Breast epithelium (tissue), 4 donors: ENCODE measurements around the gene STARD10. TPM values are rescaled to one million over a fixed set of nuclear protein-coding genes. Genes with fewer than 3 reads are reported as not detected.
A peak's percentile ranks its signal among the peaks of the same experiment; 100 is the strongest.
"Not testable (repeated sequence)": the region's sequence is repeated elsewhere in the genome, so short reads cannot be mapped to it uniquely, and the experiment has no call there.

Experiments used
- DNase-seq, 2 donors: peaks; one replicate each; pipeline ENCODE4 v3.0.0-alpha.2; 2019; ENCODE audit warnings: low spot score in 2 of 2
- H3K27ac ChIP-seq, 2 donors: fragments of 200-600 bp; sonication (generic) in 1 of 2; one replicate each; pipeline ENCODE4 v1.5.1; 2016 to 2019; ENCODE audit warnings: mild to moderate bottlenecking in 1 of 2
- H3K27me3 ChIP-seq, 2 donors: fragments of 200-600 bp; sonication (generic) in 1 of 2; one replicate each; pipeline versions ENCODE4 v1.5.1 to v1.6.0; 2017 to 2019; ENCODE audit warnings: control low read depth in 1 of 2, mild to moderate bottlenecking in 1 of 2
- H3K36me3 ChIP-seq: fragments of 200-600 bp; one replicate; pipeline ENCODE4 v1.5.1; 2019
- H3K4me1 ChIP-seq, 2 donors: fragments of 200-600 bp; sonication (generic); one replicate each; pipeline ENCODE4 v1.5.1; 2016 to 2019; ENCODE audit warnings: control low read depth in 1 of 2
- H3K4me3 ChIP-seq, 3 donors: fragments of 200-600 bp; sonication (generic); 1 replicate in 2 of 3; 2 replicates in 1 of 3; pipeline ENCODE4 v1.5.1; 2016 to 2019; ENCODE audit warnings: mild to moderate bottlenecking in 3 of 3, moderate library complexity in 2 of 3
- H3K9me3 ChIP-seq, 2 donors: fragments of 200-600 bp; sonication (generic) in 1 of 2; one replicate each; pipeline ENCODE4 v1.5.1; 2016 to 2019; ENCODE audit warnings: control low read depth in 1 of 2
- CTCF ChIP-seq, 3 donors: fragments of 450-650 bp; IDR thresholded peaks; one replicate each; pipeline ENCODE4 v1.5.1; 2016 to 2017; ENCODE audit warnings: antibody characterized with exemption in 3 of 3, mild to moderate bottlenecking in 3 of 3, moderate library complexity in 3 of 3
- POLR2A ChIP-seq: fragments of 450-650 bp; IDR thresholded peaks from one replicate; pipeline ENCODE4 v1.6.1; 2016; ENCODE audit warnings: antibody characterized with exemption, mild to moderate bottlenecking, moderate library complexity
- POLR2AphosphoS5 ChIP-seq, 3 donors: sonication (generic); formaldehyde crosslinking; IDR thresholded peaks; one replicate each; pipeline ENCODE4 v1.6.1; 2017; ENCODE audit warnings: antibody characterized with exemption in 3 of 3
- intact Hi-C: fragments of 100-400 bp; cut with DNase I; formaldehyde crosslinking; loops from one replicate; pipeline ENCODE4 v1.15.1; 2023; ENCODE audit warnings: low total_unique reads
- total RNA-seq, 3 donors: library from RNA; depleted of rRNA; stranded (reverse); fragments of >200 nt; gene quantifications; one replicate each; pipeline ENCODE4 v1.1.0, GENCODE V29; 2016

The STARD10 gene
- total RNA-seq, 3 donors from 2014 or later, result 20.6 to 117 (median 93.7) TPM

DNA sequence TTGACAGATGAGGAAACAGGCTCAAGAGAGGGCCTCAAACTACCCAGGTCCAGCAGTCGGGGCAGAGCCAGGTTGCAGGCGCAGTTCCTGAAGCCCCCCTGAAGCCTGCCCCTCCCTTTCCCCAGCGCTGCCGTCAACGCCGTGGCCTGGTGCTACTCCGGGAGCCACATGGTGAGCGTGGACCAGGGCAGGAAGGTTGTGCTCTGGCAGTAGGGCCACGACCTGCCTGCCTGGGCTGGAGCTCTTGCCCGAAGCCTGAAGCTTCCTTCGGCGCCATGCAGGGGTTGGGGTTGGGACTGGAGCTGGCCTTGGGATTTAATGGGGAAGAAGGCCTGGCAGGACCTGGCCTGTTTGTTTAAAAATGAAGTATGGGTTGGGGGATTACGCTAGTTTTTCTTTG, 35.3 kb upstream of the STARD10 start:
- TF ChIP-seq POLR2A, result no peak
- TF ChIP-seq POLR2AphosphoS5 (IDR thresholded peaks at IDR 0.05), result no peak
- no peak for TF ChIP-seq CTCF (IDR thresholded peaks at IDR 0.05)
- H3K27ac ChIP-seq, result no peak overlapping the region
- no peaks in the 10 kb centered on the region for H3K36me3 ChIP-seq
- no peaks in the 10 kb centered on the region for H3K27me3 ChIP-seq
- H3K9me3 ChIP-seq, result no peaks in the 10 kb centered on the region
- intact Hi-C loops, result loop anchor here (5.0 kb wide), 1 partner anchor 313 kb away; the partner anchor contains the start of gene FCHSD2
- no peak overlapping the region for H3K4me3 ChIP-seq
- H3K4me1 ChIP-seq, result peaks cover 0 to 4% of the 10 kb centered on the region in 2 donors
- no peak for DNase-seq

GRCh38 chr11:72828692-72829101, 34.9 kb upstream of the STARD10 start:
- TF ChIP-seq CTCF (IDR thresholded peaks at IDR 0.05) (no peak), POLR2A (no peak), POLR2AphosphoS5 (IDR thresholded peaks at IDR 0.05) (no peak)
- H3K27me3 ChIP-seq, result no peaks in the 10 kb centered on the region
- H3K27ac ChIP-seq, result peak overlapping the region in 1 of 2 donors; percentile 52
- no peak for DNase-seq
- intact Hi-C loops, result loop anchor here (5.0 kb wide), 1 partner anchor 314 kb away; the partner anchor contains the start of gene FCHSD2
- no peaks in the 10 kb centered on the region for H3K9me3 ChIP-seq
- no peak overlapping the region for H3K4me3 ChIP-seq
- H3K4me1 ChIP-seq, result peaks cover 0 to 4% of the 10 kb centered on the region in 2 donors
- no peaks in the 10 kb centered on the region for H3K36me3 ChIP-seq

- no peak overlapping the region for H3K4me3 ChIP-seq
- H3K27me3 ChIP-seq, result no peaks in the 10 kb centered on the region
- H3K36me3 ChIP-seq, result no peaks in the 10 kb centered on the region
- intact Hi-C loops, result loop anchor here (5.0 kb wide), 1 partner anchor 314 kb away; the partner anchor contains the start of gene FCHSD2
- peak overlapping the region in 1 of 2 donors; percentile 52 for H3K27ac ChIP-seq
- H3K4me1 ChIP-seq, result peaks cover 0 to 4% of the 10 kb centered on the region in 2 donors
- H3K9me3 ChIP-seq, result no peaks in the 10 kb centered on the region
- no peak for DNase-seq
- TF ChIP-seq POLR2A, result no peak
- no peak for TF ChIP-seq POLR2AphosphoS5 (IDR thresholded peaks at IDR 0.05)
- TF ChIP-seq CTCF (IDR thresholded peaks at IDR 0.05), result no peak
These were observed 34.3 kb upstream of the STARD10 start for GRCh38 chr11:72828081-72828567.

DNA sequence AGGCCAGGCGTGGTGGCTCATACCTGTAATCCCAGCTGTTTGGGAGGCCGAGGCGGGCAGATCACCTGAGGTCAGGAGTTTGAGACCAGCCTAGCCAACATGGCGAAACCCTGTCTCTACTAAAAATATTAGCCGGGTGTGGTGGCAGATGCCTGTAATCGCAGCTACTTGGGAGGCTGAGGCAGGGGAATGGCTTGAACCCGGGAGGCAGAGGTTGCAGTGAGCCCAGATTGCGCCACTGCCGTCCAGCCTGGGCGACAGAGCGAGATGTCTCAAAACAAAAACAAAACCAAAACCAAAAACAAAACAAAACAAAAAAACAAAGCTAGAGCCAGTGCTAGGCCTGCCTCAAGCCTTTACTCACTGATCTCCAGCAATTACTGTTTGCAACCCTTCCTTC, 33.8 kb upstream of the STARD10 start:
- not testable (repeated sequence) for H3K9me3 ChIP-seq, H3K27me3 ChIP-seq, H3K4me1 ChIP-seq, H3K4me3 ChIP-seq, H3K36me3 ChIP-seq, DNase-seq
- peak overlapping the region in 1 of 2 donors; percentile 52 for H3K27ac ChIP-seq
- intact Hi-C loops, result loop anchor here (5.0 kb wide), 1 partner anchor 315 kb away; the partner anchor contains the start of gene FCHSD2

GRCh38 chr11:72826942-72827480, 33.2 kb upstream of the STARD10 start:
- Histone ChIP-seq H3K9me3 (no peaks in the 10 kb centered on the region), H3K4me1 (peaks cover 1 to 4% of the 10 kb centered on the region in 2 donors), H3K36me3 (no peaks in the 10 kb centered on the region), H3K27ac (peak overlapping the region in 1 of 2 donors; percentile 52), H3K4me3 (no peak overlapping the region), H3K27me3 (no peaks in the 10 kb centered on the region)
- TF ChIP-seq POLR2A (no peak), CTCF (IDR thresholded peaks at IDR 0.05) (no peak), POLR2AphosphoS5 (IDR thresholded peaks at IDR 0.05) (no peak)
- intact Hi-C loops, result loop anchor here (5.0 kb wide), 1 partner anchor 315 kb away; the partner anchor contains the start of gene FCHSD2
- DNase-seq, result no peak
